Pancreas (tissue), 10 donors: Measurements from ENCODE around the gene SGMS2. TPM values are rescaled to one million over a fixed set of nuclear protein-coding genes. Genes with fewer than 3 reads are reported as not detected.
A peak's percentile ranks its signal among the peaks of the same experiment; 100 is the strongest.

Experiments used
- ATAC-seq, 4 donors: fragments of 200-7000 bp; cut with Tn5 transposase; one replicate each; pipeline versions ENCODE4 v1.8.0 to v1.9.1; 2020; ENCODE audit warnings: mild to moderate bottlenecking in 4 of 4, moderate library complexity in 4 of 4
- DNase-seq, 6 donors: peaks; one replicate each; pipeline ENCODE4 v3.0.0-alpha.2; 2020
- FAIRE-seq: peaks from 2 replicates; lab custom pipeline; 2012; peaks lifted over from hg19 to GRCh38; lab: Jason Lieb, UNC
- H3K27ac ChIP-seq, 4 donors: fragments of 200-600 bp; sonication (generic); 1 replicate in 3 of 4; 2 replicates in 1 of 4; pipeline versions ENCODE4 v1.5.0 to v1.8.0; 2020
- H3K27me3 ChIP-seq, 4 donors: fragments of 200-600 bp; one replicate each; pipeline ENCODE4 v1.8.0; 2021
- H3K36me3 ChIP-seq, 3 donors: fragments of 200-600 bp; sonication (generic) in 1 of 3; one replicate each; pipeline versions ENCODE4 v1.5.0 to v1.8.0; 2020 to 2021
- H3K4me1 ChIP-seq, 3 donors: fragments of 200-600 bp; one replicate each; pipeline ENCODE4 v1.8.0; 2021
- H3K4me3 ChIP-seq, 4 donors: fragments of 200-600 bp; sonication (generic) in 2 of 4; one replicate each; pipeline versions ENCODE4 v1.5.0 to v1.8.0; 2020 to 2021
- H3K9me3 ChIP-seq, 4 donors: fragments of 200-600 bp; one replicate each; pipeline ENCODE4 v1.8.0; 2021
- CTCF ChIP-seq, 4 donors: fragments of 200-600 bp; sonication (generic) in 3 of 4; IDR thresholded peaks; one replicate each; pipeline versions ENCODE4 v1.5.0 to v1.8.0; 2021; ENCODE audit warnings: antibody characterized with exemption in 4 of 4
- WGBS, 2 donors: extraction: QIAGEN DNeasy Blood & Tissue Kit; methylation state at CpG; one replicate each; pipeline ENCODE4 v1.1.7; 2013; 5-methylcytosine and 5-hydroxymethylcytosine counted together
- intact Hi-C, 3 donors: fragments of 100-400 bp; cut with DNase I; formaldehyde crosslinking; loops; one replicate each; pipeline versions ENCODE4 v1.11.1 to v1.14.2; 2022
- polyA plus RNA-seq, 2 donors: library from polyadenylated mRNA; stranded (reverse); fragments of 200-250 nt; gene quantifications; one replicate each; pipeline ENCODE4 v1.2.3, GENCODE V29; 2013
- total RNA-seq, 6 donors: library from RNA; stranded (reverse); fragmentation: NEBNext Ultra II Directional in 4 of 6; extraction: Animal tissue kit (Norgen Biotek cat#: 25700) in 4 of 6; gene quantifications; one replicate each; pipeline versions ENCODE4 v1.2.1 to v1.2.4, GENCODE V29; 2021 to 2023
- donor health status: healthy with polysubstance abuse.
- donor health status: DM: no; HTN: no; CAD: no; lungs with moderate emphysema.
- donor health status: DM: no; HTN: no; CAD: no.
- donor health status: control.
- donor health status: control.
- donor health status: Bipolar disorder and iron deficiency.
- donor health status: DM: yes; HTN: yes; CAD: no.
- donor health status: DM: no; HTN: no; CAD: no.
- donor health status: DM: no; HTN: no; CAD: no.
- donor health status: DM: yes; HTN: yes; CAD: no.

The SGMS2 gene
- total and polyA plus RNA-seq, 8 donors = 1.6 to 25.4 (median 12.6) TPM

- H3K27ac ChIP-seq = no peak overlapping the region
- TF ChIP-seq CTCF (IDR thresholded peaks at IDR 0.05) = no peak
- H3K9me3 ChIP-seq = no peaks in the 10 kb centered on the region
- H3K36me3 ChIP-seq = no peaks in the 10 kb centered on the region
- ATAC-seq (no peak), FAIRE-seq (no peak), DNase-seq (no peak)
- H3K27me3 ChIP-seq = no peaks in the 10 kb centered on the region
- intact Hi-C loops = no loop called here
- peaks cover 0 to 28% (median 19%) of the 10 kb centered on the region in 3 donors for H3K4me1 ChIP-seq
- no peak overlapping the region for H3K4me3 ChIP-seq
- 85 to 88% methylated on average over 3 of the region's 3 CpGs for WGBS, 2 donors
Observed at GRCh38 chr4:107874024-107874423, 49.3 kb downstream of the SGMS2 start.

- 48 to 52% methylated on average over 1 of the region's 1 CpG for WGBS, 2 donors
- Histone ChIP-seq H3K4me3 (no peak overlapping the region), H3K27ac (peak overlapping the region in 1 of 4 donors; percentile 6), H3K4me1 (peaks cover 0 to 22% (median 14%) of the 10 kb centered on the region in 3 donors), H3K27me3 (no peaks in the 10 kb centered on the region), H3K36me3 (no peaks in the 10 kb centered on the region), H3K9me3 (no peaks in the 10 kb centered on the region)
- ATAC-seq (peak; percentile 61 to 76 (median 70)), FAIRE-seq (no peak), DNase-seq (no peak)
- intact Hi-C loops = no loop called here
- no peak for TF ChIP-seq CTCF (IDR thresholded peaks at IDR 0.05)
Observed at GRCh38 chr4:107876099-107876498, 51.4 kb downstream of the SGMS2 start.

GRCh38 chr4:107877361-107877760 is 52.6 kb downstream of the SGMS2 start:
- Histone ChIP-seq H3K36me3 (no peaks in the 10 kb centered on the region), H3K27me3 (no peaks in the 10 kb centered on the region), H3K4me1 (peaks cover 0 to 22% (median 12%) of the 10 kb centered on the region in 3 donors), H3K9me3 (no peaks in the 10 kb centered on the region), H3K4me3 (no peak overlapping the region), H3K27ac (no peak overlapping the region)
- FAIRE-seq = no peak
- WGBS, 2 donors = 33 to 42% methylated on average over 3 of the region's 3 CpGs
- peak in 3 of 4 donors; percentile 30 to 60 (median 49) for ATAC-seq
- no peak for DNase-seq
- intact Hi-C loops = no loop called here
- TF ChIP-seq CTCF (IDR thresholded peaks at IDR 0.05) = no peak

- Histone ChIP-seq H3K4me1 (no peaks in the 10 kb centered on the region), H3K36me3 (no peaks in the 10 kb centered on the region), H3K27me3 (no peaks in the 10 kb centered on the region), H3K4me3 (no peak overlapping the region), H3K27ac (no peak overlapping the region), H3K9me3 (no peaks in the 10 kb centered on the region)
- FAIRE-seq (no peak), ATAC-seq (no peak), DNase-seq (no peak)
- intact Hi-C loops = no loop called here
- no peak for TF ChIP-seq CTCF (IDR thresholded peaks at IDR 0.05)
Observed at GRCh38 chr4:107885865-107886264, 61.1 kb downstream of the SGMS2 start.

GRCh38 chr4:107888237-107888636 is 63.5 kb downstream of the SGMS2 start:
- Histone ChIP-seq H3K4me3 (no peak overlapping the region), H3K4me1 (no peaks in the 10 kb centered on the region), H3K27me3 (no peaks in the 10 kb centered on the region), H3K36me3 (no peaks in the 10 kb centered on the region), H3K27ac (no peak overlapping the region), H3K9me3 (no peaks in the 10 kb centered on the region)
- FAIRE-seq = no peak
- no peak for TF ChIP-seq CTCF (IDR thresholded peaks at IDR 0.05)
- intact Hi-C loops = no loop called here
- no peak for DNase-seq
- no peak for ATAC-seq
- 46 to 47% methylated on average over 2 of the region's 2 CpGs for WGBS, 2 donors
